HG03139 (cell line): ENCODE results near the gene CACNA2D4.
"Not testable (repeated sequence)": the region's sequence is repeated elsewhere in the genome, so short reads cannot be mapped to it uniquely, and the experiment has no call there.

Experiments
- ATAC-seq: cut with Tn5 transposase; IDR thresholded peaks from one replicate; pipeline ENCODE4 v1.9.1; 2021; ENCODE audit not compliant: unreplicated experiment

The CACNA2D4 gene

GRCh38 chr12:1819050-1819449, 99.4 kb downstream of the CACNA2D4 start:
- no peak for ATAC-seq

- not testable (repeated sequence) for ATAC-seq
Measured at GRCh38 chr12:1817928-1818327, 100.5 kb downstream of the CACNA2D4 start.

- no peak for ATAC-seq
Measured at GRCh38 chr12:1816730-1817348, 101.6 kb downstream of the CACNA2D4 start.

GRCh38 chr12:1815814-1816729, 102.4 kb downstream of the CACNA2D4 start:
- no peak for ATAC-seq

- no peak for ATAC-seq
Measured at GRCh38 chr12:1815108-1815507, 103.3 kb downstream of the CACNA2D4 start.

- no peak for ATAC-seq
Measured at GRCh38 chr12:1814266-1814665, 104.2 kb downstream of the CACNA2D4 start.

- no peak for ATAC-seq
Measured at GRCh38 chr12:1812650-1813302, 105.7 kb downstream of the CACNA2D4 start.

- no peak for ATAC-seq
Measured at GRCh38 chr12:1811948-1812291, 106.5 kb downstream of the CACNA2D4 start.

GRCh38 chr12:1811281-1811947, 107.0 kb downstream of the CACNA2D4 start:
- no peak for ATAC-seq

- no peak for ATAC-seq
Measured at GRCh38 chr12:1810931-1811280, 107.5 kb downstream of the CACNA2D4 start.

GRCh38 chr12:1810201-1810930, 108.1 kb downstream of the CACNA2D4 start:
- no peak for ATAC-seq

GRCh38 chr12:1809591-1810190, 108.8 kb downstream of the CACNA2D4 start:
- ATAC-seq = no peak

GRCh38 chr12:1808798-1809480, 109.5 kb downstream of the CACNA2D4 start:
- ATAC-seq = no peak

- no peak for ATAC-seq
Measured at GRCh38 chr12:1808036-1808797, 110.2 kb downstream of the CACNA2D4 start.

GRCh38 chr12:1807087-1807860, 111.2 kb downstream of the CACNA2D4 start:
- ATAC-seq = no peak

GRCh38 chr12:1806301-1807086, 112.0 kb downstream of the CACNA2D4 start:
- no peak for ATAC-seq

GRCh38 chr12:1805441-1806081, 112.9 kb downstream of the CACNA2D4 start:
- no peak for ATAC-seq
